ENCODE measurements around the gene CERS6. TPM values are rescaled to one million over a fixed set of nuclear protein-coding genes. Genes with fewer than 3 reads are reported as not detected.

CERS6 gene
- total RNA-seq, 4 donors from 2014 or later = 35.7 to 60.6 (median 39.2) TPM

DNA sequence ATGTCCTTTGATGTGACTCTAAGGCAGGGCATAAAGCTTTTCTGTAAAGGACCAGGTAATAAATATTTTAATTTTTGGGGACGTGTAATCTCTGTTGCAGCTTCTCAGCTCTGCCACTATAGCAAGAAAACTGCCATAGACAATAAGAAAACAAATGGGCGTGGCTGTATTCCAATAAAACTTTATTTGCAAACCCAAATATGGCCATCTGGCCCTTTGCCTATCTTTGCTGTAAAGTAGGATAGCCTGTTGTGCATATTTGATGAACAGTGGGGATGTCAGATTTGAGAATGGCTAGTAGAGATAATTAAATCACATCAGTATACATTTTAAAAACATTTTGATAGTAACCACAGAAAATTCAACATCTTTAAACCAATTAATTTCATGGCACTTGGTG is 250.7 kb downstream of the CERS6 start:
- intact Hi-C loops (cut with DNase I) = loop anchor here (10.0 kb wide), 2 partner anchors 252 to 362 kb away; partner anchors contain the start of gene CERS6
- WGBS, 2 donors = 95 to 98% methylated on average over 2 of the region's 2 CpGs
- H3K36me3 ChIP-seq = no peaks in the 10 kb centered on the region

DNA sequence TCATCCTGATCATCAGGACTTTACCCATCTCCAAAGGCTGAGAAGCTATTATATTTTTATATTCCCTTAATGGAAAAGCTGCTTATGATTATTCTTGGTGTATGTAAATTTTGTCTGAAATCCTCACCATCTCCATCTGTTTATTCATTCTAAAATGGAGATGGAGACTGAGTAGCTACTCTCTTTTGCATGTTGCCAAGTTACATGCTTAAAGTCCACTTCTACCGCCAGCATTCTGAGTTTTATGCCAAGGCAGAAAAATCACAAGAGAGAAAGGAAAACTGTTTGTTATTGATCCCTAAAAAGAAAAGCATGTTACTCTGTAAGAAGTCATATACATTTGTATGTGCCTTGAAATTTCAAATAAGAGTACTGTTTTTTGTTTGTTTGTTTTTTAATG is 252.0 kb downstream of the CERS6 start:
- TF ChIP-seq, protein P1, sequence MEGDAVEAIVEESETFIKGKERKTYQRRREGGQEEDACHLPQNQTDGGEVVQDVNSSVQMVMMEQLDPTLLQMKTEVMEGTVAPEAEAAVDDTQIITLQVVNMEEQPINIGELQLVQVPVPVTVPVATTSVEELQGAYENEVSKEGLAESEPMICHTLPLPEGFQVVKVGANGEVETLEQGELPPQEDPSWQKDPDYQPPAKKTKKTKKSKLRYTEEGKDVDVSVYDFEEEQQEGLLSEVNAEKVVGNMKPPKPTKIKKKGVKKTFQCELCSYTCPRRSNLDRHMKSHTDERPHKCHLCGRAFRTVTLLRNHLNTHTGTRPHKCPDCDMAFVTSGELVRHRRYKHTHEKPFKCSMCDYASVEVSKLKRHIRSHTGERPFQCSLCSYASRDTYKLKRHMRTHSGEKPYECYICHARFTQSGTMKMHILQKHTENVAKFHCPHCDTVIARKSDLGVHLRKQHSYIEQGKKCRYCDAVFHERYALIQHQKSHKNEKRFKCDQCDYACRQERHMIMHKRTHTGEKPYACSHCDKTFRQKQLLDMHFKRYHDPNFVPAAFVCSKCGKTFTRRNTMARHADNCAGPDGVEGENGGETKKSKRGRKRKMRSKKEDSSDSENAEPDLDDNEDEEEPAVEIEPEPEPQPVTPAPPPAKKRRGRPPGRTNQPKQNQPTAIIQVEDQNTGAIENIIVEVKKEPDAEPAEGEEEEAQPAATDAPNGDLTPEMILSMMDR (IDR thresholded peaks at IDR 0.05) = no peak
- Histone ChIP-seq H3K4me1 (no peaks in the 10 kb centered on the region), H3K9me3 (no peaks in the 10 kb centered on the region), H3K27ac (no peak overlapping the region), H3K36me3 (no peaks in the 10 kb centered on the region), H3K27me3 (no peaks in the 10 kb centered on the region), H3K4me3 (replicated peaks in 1 of 3) (no peak overlapping the region)
- intact Hi-C loops (cut with DNase I) = loop anchor here (10.0 kb wide), 2 partner anchors 253 to 363 kb away; partner anchors contain the start of gene CERS6
- no peak for DNase-seq
- 44 to 50% methylated on average over 1 of the region's 1 CpG for WGBS, 2 donors

More for the DNA sequence above, 250.7 kb downstream of the CERS6 start:
- no peak for DNase-seq
- TF ChIP-seq POLR2A (IDR thresholded peaks at IDR 0.05) = no peak
- TF ChIP-seq, protein P1 (IDR thresholded peaks at IDR 0.05) = no peak
- no peak overlapping the region for H3K27ac ChIP-seq
- no peaks in the 10 kb centered on the region for H3K9me3 ChIP-seq
- no peaks in the 10 kb centered on the region for H3K4me1 ChIP-seq
- H3K4me3 ChIP-seq (replicated peaks in 1 of 3) = no peak overlapping the region
- H3K27me3 ChIP-seq = no peaks in the 10 kb centered on the region

DNA sequence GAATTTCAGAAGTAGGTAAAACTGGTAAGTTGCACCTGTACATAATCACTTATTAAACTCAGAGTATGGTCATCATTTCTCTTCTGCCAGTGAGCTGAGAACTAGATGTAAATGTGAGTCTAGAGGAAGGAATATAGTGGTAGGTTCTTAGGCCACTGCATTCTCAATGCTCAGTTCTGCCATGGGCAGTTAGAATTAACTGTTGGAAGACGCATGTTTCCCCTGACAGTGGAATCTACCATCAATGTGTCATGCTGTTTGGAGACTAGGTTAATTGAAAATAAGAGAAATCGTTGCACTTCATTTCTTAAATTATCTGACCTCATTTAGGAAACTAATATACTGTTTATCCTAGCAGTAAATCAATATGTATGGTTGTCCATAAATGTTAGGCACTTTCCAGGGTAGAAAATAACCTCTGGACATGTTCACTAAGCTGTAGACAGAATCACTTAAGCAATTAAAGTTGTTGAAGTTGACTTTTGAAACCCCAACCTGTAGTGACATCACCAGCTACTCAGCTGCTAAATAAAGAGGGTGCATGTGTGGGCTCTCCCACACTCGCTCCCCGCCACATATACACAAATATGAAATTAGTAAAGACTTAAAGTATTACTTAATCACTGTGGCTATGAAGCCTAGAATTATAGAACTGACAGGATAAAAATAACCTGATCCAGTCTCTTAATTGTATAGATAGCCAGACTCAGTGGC is 254.8 kb downstream of the CERS6 start:
- no peak for DNase-seq
- Histone ChIP-seq H3K36me3 (no peaks in the 10 kb centered on the region), H3K27me3 (no peaks in the 10 kb centered on the region), H3K4me1 (no peaks in the 10 kb centered on the region), H3K27ac (no peak overlapping the region), H3K9me3 (no peaks in the 10 kb centered on the region), H3K4me3 (replicated peaks in 1 of 3) (no peak overlapping the region)
- intact Hi-C loops (cut with DNase I) = no loop called here
- TF ChIP-seq, protein P1 (IDR thresholded peaks at IDR 0.05) = no peak
- no peak for TF ChIP-seq POLR2A (IDR thresholded peaks at IDR 0.05)
- WGBS, 2 donors = 90 to 98% methylated on average over 4 of the region's 4 CpGs

DNA sequence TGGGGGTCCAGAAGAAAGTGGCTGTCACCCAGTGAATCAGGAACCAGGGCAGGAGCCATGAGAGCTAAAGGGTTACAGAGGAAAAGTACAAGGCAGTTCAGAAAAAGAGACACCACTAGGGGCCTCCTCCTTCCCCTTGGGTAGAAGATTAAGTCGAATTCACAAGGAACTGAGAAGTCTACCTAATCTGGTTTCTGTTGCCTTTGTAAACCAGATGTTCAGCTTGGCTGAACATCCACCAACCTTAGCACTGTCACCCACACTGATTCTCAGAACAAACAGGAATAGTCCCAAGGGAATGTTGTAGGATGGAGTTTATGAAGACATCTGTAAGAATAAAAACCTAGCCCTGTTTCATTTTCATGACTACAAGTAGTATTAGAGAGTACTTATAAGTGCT is 256.0 kb downstream of the CERS6 start:
- Histone ChIP-seq H3K4me1 (no peaks in the 10 kb centered on the region), H3K4me3 (replicated peaks in 1 of 3) (no peak overlapping the region), H3K9me3 (no peaks in the 10 kb centered on the region), H3K27me3 (no peaks in the 10 kb centered on the region), H3K27ac (no peak overlapping the region), H3K36me3 (no peaks in the 10 kb centered on the region)
- 8 to 37% methylated on average over 1 of the region's 1 CpG for WGBS, 2 donors
- intact Hi-C loops (cut with DNase I) = no loop called here
- DNase-seq = no peak
- TF ChIP-seq, protein P1 (IDR thresholded peaks at IDR 0.05) = no peak
- no peak for TF ChIP-seq POLR2A (IDR thresholded peaks at IDR 0.05)

DNA sequence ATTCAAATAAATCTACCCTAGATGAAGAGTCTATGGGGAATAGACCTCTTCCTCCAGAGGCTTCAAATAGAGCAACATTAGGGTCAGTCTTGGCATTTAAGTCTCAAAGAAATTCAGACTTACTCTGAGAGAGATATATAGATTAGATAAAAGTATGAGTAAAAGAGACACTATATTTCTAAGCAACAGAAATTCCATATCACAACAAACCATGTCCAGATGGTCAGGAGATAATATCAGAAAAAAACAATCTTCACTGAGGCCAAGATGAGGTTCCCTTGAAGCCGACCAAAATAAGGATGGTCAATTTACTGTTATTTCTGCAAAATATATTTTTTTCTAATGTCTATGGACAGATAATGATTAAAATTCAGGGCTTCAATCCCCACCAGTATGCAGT is 257.3 kb downstream of the CERS6 start:
- Histone ChIP-seq H3K27me3 (no peaks in the 10 kb centered on the region), H3K4me1 (no peaks in the 10 kb centered on the region), H3K27ac (no peak overlapping the region), H3K9me3 (no peaks in the 10 kb centered on the region), H3K4me3 (replicated peaks in 1 of 3) (no peak overlapping the region), H3K36me3 (no peaks in the 10 kb centered on the region)
- TF ChIP-seq, protein P1 (IDR thresholded peaks at IDR 0.05) = no peak
- no peak for TF ChIP-seq POLR2A (IDR thresholded peaks at IDR 0.05)
- DNase-seq = no peak
- WGBS, 2 donors = 91 to 93% methylated on average over 1 of the region's 1 CpG
- intact Hi-C loops (cut with DNase I) = no loop called here

Data from thyroid gland (tissue), 4 donors.